GM19324 (cell line): ENCODE results near the gene GNAO1.

Experiments used
- ATAC-seq: cut with Tn5 transposase; IDR thresholded peaks from one replicate; pipeline ENCODE4 v1.9.1; 2021; ENCODE audit warnings: mild to moderate bottlenecking, moderate library complexity; ENCODE audit not compliant: unreplicated experiment, low FRiP score

The GNAO1 gene

GRCh38 chr16:56197192-56197992 is 6.1 kb downstream of the GNAO1 start:
- no peak for ATAC-seq

- no peak for ATAC-seq
Observed at GRCh38 chr16:56198006-56198754, 6.9 kb downstream of the GNAO1 start.

GRCh38 chr16:56198755-56199114 is 7.4 kb downstream of the GNAO1 start:
- ATAC-seq, result no peak

- ATAC-seq, result no peak
Observed at GRCh38 chr16:56199164-56199563, 7.9 kb downstream of the GNAO1 start.

- ATAC-seq, result no peak
Observed at GRCh38 chr16:56201030-56201429, 9.7 kb downstream of the GNAO1 start.

GRCh38 chr16:56202036-56202435 is 10.7 kb downstream of the GNAO1 start:
- no peak for ATAC-seq

GRCh38 chr16:56203052-56203451 is 11.8 kb downstream of the GNAO1 start:
- no peak for ATAC-seq

GRCh38 chr16:56204816-56205215 is 13.5 kb downstream of the GNAO1 start:
- no peak for ATAC-seq

- no peak for ATAC-seq
Observed at GRCh38 chr16:56206951-56207350, 15.7 kb downstream of the GNAO1 start.

GRCh38 chr16:56207421-56207820 is 16.1 kb downstream of the GNAO1 start:
- ATAC-seq, result no peak

GRCh38 chr16:56211435-56211981 is 20.2 kb downstream of the GNAO1 start:
- no peak for ATAC-seq

- no peak for ATAC-seq
Observed at GRCh38 chr16:56212144-56212543, 20.9 kb downstream of the GNAO1 start.

GRCh38 chr16:56221995-56222394 is 30.7 kb downstream of the GNAO1 start:
- ATAC-seq, result no peak

GRCh38 chr16:56222474-56222997 is 31.2 kb downstream of the GNAO1 start:
- no peak for ATAC-seq

GRCh38 chr16:56225017-56225742 is 33.9 kb downstream of the GNAO1 start:
- ATAC-seq, result no peak

- ATAC-seq, result no peak
Observed at GRCh38 chr16:56226187-56226586, 34.9 kb downstream of the GNAO1 start.

GRCh38 chr16:56226845-56227525 is 35.7 kb downstream of the GNAO1 start:
- ATAC-seq, result no peak

- ATAC-seq, result no peak
Observed at GRCh38 chr16:56227936-56228335, 36.6 kb downstream of the GNAO1 start.

GRCh38 chr16:56228476-56228875 is 37.2 kb downstream of the GNAO1 start:
- no peak for ATAC-seq
